ENCODE results near the gene DNAH7. TPM values are rescaled to one million over a fixed set of nuclear protein-coding genes. Genes with fewer than 3 reads are reported as not detected.
"Not testable (repeated sequence)": the region's sequence is repeated elsewhere in the genome, so short reads cannot be mapped to it uniquely, and the experiment has no call there.

DNAH7 gene
- total and polyA plus RNA-seq, 9 of the 15 experiments (the other 6 are each of a cell fraction or from before 2014, with no cell fraction given): 0.03 to 0.42 (median 0.18) TPM

DNA sequence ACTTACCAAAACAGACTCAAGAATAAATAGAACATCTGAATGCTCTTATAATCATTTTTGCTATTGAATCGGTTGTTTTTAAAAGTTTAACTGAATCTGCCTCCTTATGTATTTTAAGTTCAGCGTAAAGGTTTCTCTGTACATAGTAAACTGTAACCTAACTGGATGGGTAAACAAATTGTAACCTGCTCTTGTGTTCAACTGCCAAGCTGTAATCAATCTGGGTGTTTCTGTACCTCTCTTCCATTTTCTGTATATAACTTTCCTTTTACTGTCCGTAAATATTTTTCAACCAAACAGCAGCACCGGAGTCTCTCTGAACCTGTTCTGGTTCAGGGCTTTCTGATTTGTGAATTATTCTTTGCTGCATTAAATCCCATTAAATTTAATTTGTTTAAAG lies 27.6 kb upstream of the DNAH7 start (continued):
- TF ChIP-seq PURB (CRISPR knock-in tag; IDR thresholded peaks at IDR 0.05; ENCODE audit: low read depth) (no peak), ZNF354B (CRISPR knock-in tag; IDR thresholded peaks at IDR 0.05) (no peak)

DNA sequence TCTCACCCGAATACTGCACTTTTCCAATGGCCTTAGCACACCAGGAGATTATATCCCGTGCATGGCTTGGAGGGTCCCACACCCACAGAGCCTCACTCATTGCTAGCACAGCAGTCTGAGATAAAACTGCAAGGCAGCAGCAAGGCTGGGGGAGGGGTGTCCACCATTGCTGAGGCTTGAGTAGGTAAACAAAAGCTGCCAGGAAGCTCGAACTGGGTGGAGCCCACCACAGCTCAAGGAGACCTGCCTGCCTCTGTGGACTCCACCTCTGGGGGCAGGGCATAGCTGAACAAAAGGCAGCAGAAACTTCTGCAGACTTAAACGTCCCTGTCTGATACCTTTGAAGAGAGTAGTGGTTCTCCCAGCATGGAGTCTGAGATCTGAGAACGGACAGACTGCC lies 20.8 kb upstream of the DNAH7 start:
- POLR2A ChIA-PET; H3K9ac ChIP-seq (ENCODE audit: insufficient read depth in 1 of 2, low read depth in 2 of 2, low read length in 2 of 2); H3K36me3 ChIP-seq (ENCODE audit: control insufficient read depth, insufficient read depth, low read length); H3K9me1 ChIP-seq (ENCODE audit: control insufficient read depth, insufficient read depth, low read length); BruUV-seq (replicated peaks); in situ Hi-C loops (cut with MboI); H3K4me2 ChIP-seq (ENCODE audit: insufficient read depth, low read length); ATAC-seq; H2AFZ ChIP-seq (ENCODE audit: low read depth, low read length); H3K27ac ChIP-seq (ENCODE audit: extremely low read depth, low read depth, low read length); H3K4me3 ChIP-seq; CTCF ChIA-PET (ENCODE audit: low intra/inter-chr PET ratio); H4K20me1 ChIP-seq (replicated peaks; ENCODE audit: control insufficient read depth, insufficient read depth, low read length); H3K4me1 ChIP-seq (replicated peaks in 1 of 2; ENCODE audit: control insufficient read depth in 2 of 2, insufficient read depth in 2 of 2, low read length in 2 of 2); DNase-seq (ENCODE audit: extremely low read depth in 1 of 4, low spot score in 3 of 4); H3K27me3 ChIP-seq (ENCODE audit: control insufficient read depth in 2 of 2, insufficient read depth in 2 of 2, low read length in 2 of 2); H3K79me2 ChIP-seq (ENCODE audit: control insufficient read depth, insufficient read depth, low read length); intact Hi-C loops (cut with micrococcal nuclease); FAIRE-seq; H3K9me3 ChIP-seq (replicated peaks; ENCODE audit: control insufficient read depth, insufficient read depth, low read depth, low read length): not testable (repeated sequence)
- WGBS (ENCODE audit: insufficient coverage, low coverage, missing lambda C conversion rate): 29% methylated on average over 4 of the region's 5 CpGs

DNA sequence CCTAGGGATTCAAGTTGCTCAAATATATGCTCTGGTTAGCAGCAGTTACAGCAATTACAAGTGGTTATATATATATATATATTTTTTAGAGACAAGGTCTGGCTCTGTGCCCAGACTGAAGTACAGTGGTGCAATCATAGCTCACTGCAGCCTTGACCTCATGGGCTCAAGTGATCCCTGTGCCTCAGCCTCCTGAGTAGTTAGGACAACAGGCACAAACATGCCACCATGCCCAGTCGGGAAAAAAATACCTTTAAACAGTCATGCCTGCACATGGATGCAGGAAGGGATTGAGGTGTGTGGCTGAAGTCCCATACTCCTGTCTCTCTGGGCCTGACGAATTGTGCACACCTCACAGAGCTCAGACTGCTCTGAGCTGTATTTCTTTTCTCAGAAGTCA lies 19.6 kb upstream of the DNAH7 start:
- 29% methylated on average over 2 of the region's 2 CpGs for WGBS (ENCODE audit: insufficient coverage, low coverage, missing lambda C conversion rate)
- DNase-seq (ENCODE audit: extremely low read depth in 1 of 4, low spot score in 3 of 4) (no peak), ATAC-seq (no peak), FAIRE-seq (no peak)
- Histone ChIP-seq H3K4me1 (replicated peaks in 1 of 2; ENCODE audit: control insufficient read depth in 2 of 2, insufficient read depth in 2 of 2, low read length in 2 of 2) (no peaks in the 10 kb centered on the region), H4K20me1 (replicated peaks; ENCODE audit: control insufficient read depth, insufficient read depth, low read length) (no peaks in the 10 kb centered on the region), H3K9me1 (ENCODE audit: control insufficient read depth, insufficient read depth, low read length) (no peaks in the 10 kb centered on the region), H3K9me3 (replicated peaks; ENCODE audit: control insufficient read depth, insufficient read depth, low read depth, low read length) (no peaks in the 10 kb centered on the region), H3K36me3 (ENCODE audit: control insufficient read depth, insufficient read depth, low read length) (no peaks in the 10 kb centered on the region), H3K27me3 (ENCODE audit: control insufficient read depth in 2 of 2, insufficient read depth in 2 of 2, low read length in 2 of 2) (no peaks in the 10 kb centered on the region), H3K79me2 (ENCODE audit: control insufficient read depth, insufficient read depth, low read length) (no peaks in the 10 kb centered on the region), H3K4me2 (ENCODE audit: insufficient read depth, low read length) (no peak overlapping the region), H3K9ac (ENCODE audit: insufficient read depth in 1 of 2, low read depth in 2 of 2, low read length in 2 of 2) (no peak overlapping the region), H3K27ac (ENCODE audit: extremely low read depth, low read depth, low read length) (no peak overlapping the region), H3K4me3 (no peak overlapping the region), H2AFZ (ENCODE audit: low read depth, low read length) (no peak overlapping the region)
- in situ Hi-C loops (cut with MboI): no loop called here
- no peak for TF ChIP-seq KAT7 (CRISPR knock-in tag; IDR thresholded peaks at IDR 0.05; ENCODE audit: borderline replicate concordance)
- no peak for TF ChIP-seq CCAR2 (IDR thresholded peaks at IDR 0.05; ENCODE audit: low read depth, low read length)
- no peak for TF ChIP-seq HNRNPK (IDR thresholded peaks at IDR 0.05; ENCODE audit: low read depth, low read length, poor library complexity, severe bottlenecking)
- no peak for TF ChIP-seq SMARCE1 (IDR thresholded peaks at IDR 0.05)
- TF ChIP-seq ZSCAN32 (CRISPR knock-in tag; IDR thresholded peaks at IDR 0.05): no peak
- TF ChIP-seq ZNF41 (CRISPR knock-in tag; conservative IDR thresholded peaks at IDR 0.05): no peak
- no peak for TF ChIP-seq ZBTB1 (CRISPR knock-in tag; IDR thresholded peaks at IDR 0.05; ENCODE audit: borderline replicate concordance, low read depth)
- no peak for TF ChIP-seq ZNF830 (CRISPR knock-in tag; IDR thresholded peaks at IDR 0.05)
- TF ChIP-seq ARHGAP35 (IDR thresholded peaks at IDR 0.05; ENCODE audit: partially characterized antibody): no peak
- TF ChIP-seq PCBP2 (IDR thresholded peaks at IDR 0.05; ENCODE audit: low read depth, low read length, poor library complexity, severe bottlenecking): no peak
- POLR2A ChIA-PET: no interaction called here
- no TSS peak for BruUV-seq (replicated peaks)
- intact Hi-C loops (cut with micrococcal nuclease): no loop called here
- CTCF ChIA-PET (ENCODE audit: low intra/inter-chr PET ratio): no interaction called here

All from K562 (cell line).